ENCODE results near the gene PCDH10. TPM values are rescaled to one million over a fixed set of nuclear protein-coding genes. Genes with fewer than 3 reads are reported as not detected.

The PCDH10 gene
- total RNA-seq, 1 donor from 2014 or later, result not detected

DNA sequence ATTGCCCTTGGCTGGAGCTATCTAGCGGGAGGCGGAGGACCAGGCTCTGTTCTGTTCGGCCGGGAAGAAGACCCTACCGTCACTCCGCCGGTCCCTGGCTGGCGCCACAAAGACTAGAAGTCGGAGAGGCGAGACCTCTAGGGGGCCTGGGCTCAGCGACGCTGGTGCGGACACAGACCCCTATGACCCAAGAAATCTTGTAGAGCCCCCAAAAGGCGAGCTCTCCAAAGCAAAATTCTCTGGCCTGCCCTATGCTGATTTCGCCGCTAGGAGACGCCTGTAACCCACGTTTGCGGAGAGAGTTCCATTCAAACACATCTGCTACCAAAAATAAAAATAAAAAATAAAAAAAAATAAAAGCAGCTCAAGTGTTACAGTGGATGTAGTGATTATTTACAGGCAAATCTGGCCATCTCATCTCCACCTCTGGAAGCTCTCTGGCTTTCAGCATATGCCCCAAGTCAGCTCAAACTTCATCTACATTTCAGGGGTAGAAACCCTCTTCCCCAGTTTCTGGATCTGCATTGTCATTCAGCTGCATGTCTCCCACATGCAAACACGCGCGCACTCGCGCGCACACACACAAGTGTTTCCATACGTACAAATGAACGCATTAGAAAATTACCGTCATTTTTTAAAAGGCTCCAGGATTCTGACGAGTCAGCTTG, 2.4 kb upstream of the PCDH10 start:
- Mint-ChIP-seq H3K9me3 (no peaks in the 10 kb centered on the region), H3K27me3 (peaks cover 47% of the 10 kb centered on the region), H3K4me3 (no peak overlapping the region), H3K27ac (no peak overlapping the region), H3K4me1 (peaks cover 15% of the 10 kb centered on the region), H3K36me3 (ENCODE audit: low read depth) (no peaks in the 10 kb centered on the region)
- POLR2A ChIA-PET, result no interaction called here
- no peak for TF ChIP-seq CTCF (IDR thresholded peaks at IDR 0.05)
- DNase-seq (no peak), ATAC-seq (ENCODE audit: low read depth) (no peak)
- CTCF ChIA-PET, result interaction anchor here (0.8 to 1.1 kb wide), 3 partner anchors 8 to 15 kb away, joined by 3 read pairs; no protein-coding TSS in a partner anchor
- intact Hi-C loops (cut with micrococcal nuclease), result no loop called here

GRCh38 chr4:133147286-133147821, 1.7 kb upstream of the PCDH10 start:
- CTCF ChIA-PET, result interaction anchor here (1.1 kb wide), 1 partner anchor 7 kb away, joined by 3 read pairs; no protein-coding TSS in a partner anchor
- Mint-ChIP-seq H3K9me3 (no peaks in the 10 kb centered on the region), H3K4me3 (no peak overlapping the region), H3K27me3 (peaks cover 49% of the 10 kb centered on the region), H3K36me3 (ENCODE audit: low read depth) (no peaks in the 10 kb centered on the region), H3K27ac (no peak overlapping the region), H3K4me1 (peaks cover 15% of the 10 kb centered on the region)
- TF ChIP-seq CTCF (IDR thresholded peaks at IDR 0.05), result no peak
- DNase-seq, result no peak
- no peak for ATAC-seq (ENCODE audit: low read depth)
- intact Hi-C loops (cut with micrococcal nuclease), result no loop called here
- POLR2A ChIA-PET, result no interaction called here

GRCh38 chr4:133147921-133148689, 989 bp upstream of the PCDH10 start:
- peaks cover 15% of the 10 kb centered on the region for H3K4me1 Mint-ChIP-seq
- H3K4me3 Mint-ChIP-seq, result no peak overlapping the region
- ATAC-seq (ENCODE audit: low read depth), result no peak
- DNase-seq, result no peak
- CTCF ChIA-PET, result no interaction called here
- no peaks in the 10 kb centered on the region for H3K9me3 Mint-ChIP-seq
- intact Hi-C loops (cut with micrococcal nuclease), result no loop called here
- POLR2A ChIA-PET, result no interaction called here
- no peak for TF ChIP-seq CTCF (IDR thresholded peaks at IDR 0.05)
- H3K27ac Mint-ChIP-seq, result no peak overlapping the region
- H3K27me3 Mint-ChIP-seq, result peaks cover 56% of the 10 kb centered on the region
- H3K36me3 Mint-ChIP-seq (ENCODE audit: low read depth), result no peaks in the 10 kb centered on the region

DNA sequence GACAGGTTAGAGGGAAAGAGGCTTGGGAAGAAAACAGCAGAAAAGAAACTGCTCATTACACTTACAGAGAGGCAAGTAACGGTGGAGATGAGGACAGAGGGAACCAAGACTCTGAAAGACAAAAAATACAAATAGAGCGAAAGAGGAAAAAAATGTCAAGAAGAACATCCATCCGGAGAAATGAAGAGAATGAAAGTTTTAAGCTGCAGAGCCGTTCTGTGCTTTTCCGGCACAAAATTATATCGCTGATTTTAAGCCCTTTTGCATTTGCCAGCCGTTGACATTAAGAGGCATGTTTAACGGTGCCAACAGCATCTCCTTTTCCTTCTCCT, 236 bp downstream of the PCDH10 start:
- Mint-ChIP-seq H3K9me3 (no peaks in the 10 kb centered on the region), H3K4me3 (peak overlapping the region; percentile 35), H3K4me1 (peaks cover 15% of the 10 kb centered on the region), H3K27ac (no peak overlapping the region), H3K36me3 (ENCODE audit: low read depth) (no peaks in the 10 kb centered on the region), H3K27me3 (peaks cover 56% of the 10 kb centered on the region)
- POLR2A ChIA-PET, result no interaction called here
- no peak for TF ChIP-seq CTCF (IDR thresholded peaks at IDR 0.05)
- intact Hi-C loops (cut with micrococcal nuclease), result no loop called here
- CTCF ChIA-PET, result no interaction called here
- no peak for DNase-seq
- no peak for ATAC-seq (ENCODE audit: low read depth)

GRCh38 chr4:133149932-133150471, 908 bp downstream of the PCDH10 start:
- POLR2A ChIA-PET, result no interaction called here

More at GRCh38 chr4:133149932-133150471, 908 bp downstream of the PCDH10 start:
- ATAC-seq (ENCODE audit: low read depth) (no peak), DNase-seq (no peak)
- no peaks in the 10 kb centered on the region for H3K36me3 Mint-ChIP-seq (ENCODE audit: low read depth)
- TF ChIP-seq CTCF (IDR thresholded peaks at IDR 0.05), result no peak
- H3K4me1 Mint-ChIP-seq, result peaks cover 15% of the 10 kb centered on the region
- H3K27me3 Mint-ChIP-seq, result peaks cover 56% of the 10 kb centered on the region
- H3K4me3 Mint-ChIP-seq, result no peak overlapping the region
- H3K27ac Mint-ChIP-seq, result no peak overlapping the region
- intact Hi-C loops (cut with micrococcal nuclease), result no loop called here
- CTCF ChIA-PET, result no interaction called here
- H3K9me3 Mint-ChIP-seq, result no peaks in the 10 kb centered on the region
